OCI-LY3 (cell line): ENCODE measurements around the gene HCK.

Experiments
- H2AFZ ChIP-seq: fragments of 200-600, 300-600 bp; shearing (Covaris generic); 2 replicates; pipeline ENCODE4 v1.6.0; 2014; ENCODE audit warnings: antibody characterized with exemption, low read depth, low read length
- H3K27ac ChIP-seq: fragments of 200-600, 300-600 bp; sonication (generic); 2 replicates; pipeline ENCODE4 v1.5.1; 2014; ENCODE audit warnings: mild to moderate bottlenecking, low read length, moderate library complexity, mixed read lengths
- H3K27me3 ChIP-seq: fragments of 200-600, 300-600 bp; sonication (generic); 2 replicates; pipeline ENCODE4 v1.6.1; 2014; ENCODE audit warnings: low read depth, low read length, mixed read lengths
- H3K36me3 ChIP-seq: fragments of 200-600, 300-600 bp; sonication (generic); replicated peaks from 2 replicates; pipeline ENCODE3; 2014; ENCODE audit warnings: low read depth, low read length, mixed read lengths
- H3K4me1 ChIP-seq: fragments of 300-600, 200-600 bp; sonication (generic); 2 replicates; pipeline ENCODE4 v1.6.1; 2014; ENCODE audit warnings: low read length, mixed read lengths
- H3K4me2 ChIP-seq: fragments of 200-600, 300-600 bp; sonication (generic); 2 replicates; pipeline ENCODE4 v1.6.1; 2014; ENCODE audit warnings: low read length, mixed read lengths
- H3K4me3 ChIP-seq: fragments of 300-600, 200-600 bp; sonication (generic); 2 replicates; pipeline ENCODE4 v1.5.1; 2014; ENCODE audit warnings: antibody characterized with exemption, mild to moderate bottlenecking, low read length, moderate library complexity
- H3K79me2 ChIP-seq: fragments of 300-600, 200-600 bp; shearing (Covaris generic); 2 replicates; pipeline ENCODE4 v1.6.1; 2014; ENCODE audit warnings: mild to moderate bottlenecking, low read length, mixed read lengths
- H3K9ac ChIP-seq: fragments of 300-600, 200-600 bp; shearing (Covaris generic); 2 replicates; pipeline ENCODE4 v1.6.0; 2014; ENCODE audit warnings: mild to moderate bottlenecking, low read length, moderate library complexity
- H3K9me3 ChIP-seq: fragments of 200-600, 300-600 bp; shearing (Covaris generic); 2 replicates; pipeline ENCODE4 v1.6.1; 2014; ENCODE audit warnings: low read length, mixed read lengths; ENCODE audit not compliant: insufficient read depth
- H4K20me1 ChIP-seq: fragments of 200-600, 300-600 bp; sonication (generic); 2 replicates; pipeline ENCODE4 v1.6.1; 2016; ENCODE audit warnings: low read length, mixed read lengths; ENCODE audit not compliant: insufficient read depth
- CTCF ChIP-seq: fragments of 200-600, 300-600 bp; sonication (generic); IDR thresholded peaks from 2 replicates; pipeline ENCODE4 v1.5.1; 2014; ENCODE audit warnings: antibody characterized with exemption, low read length, low read depth
- EZH2phosphoT487 ChIP-seq: fragments of 200-600 bp; shearing (Covaris generic); IDR thresholded peaks from 2 replicates; pipeline ENCODE4 v1.6.1; 2018; ENCODE audit warnings: antibody characterized with exemption, mixed run types, low read depth

Gene HCK

GRCh38 chr20:32006841-32007786 is 44.9 kb upstream of the HCK start:
- Histone ChIP-seq H3K4me2 (no peak overlapping the region), H2AFZ (no peak overlapping the region)
- TF ChIP-seq EZH2phosphoT487: no peak
- TF ChIP-seq CTCF: no peak

GRCh38 chr20:32007787-32008616 is 44.0 kb upstream of the HCK start:
- no peaks in the 10 kb centered on the region for H3K9me3 ChIP-seq
- no peak overlapping the region for H3K27ac ChIP-seq
- no peaks in the 10 kb centered on the region for H3K36me3 ChIP-seq
- H2AFZ ChIP-seq: no peak overlapping the region
- H4K20me1 ChIP-seq: no peaks in the 10 kb centered on the region
- no peaks in the 10 kb centered on the region for H3K4me1 ChIP-seq
- H3K9ac ChIP-seq: no peak overlapping the region
- peaks cover 41% of the 10 kb centered on the region for H3K27me3 ChIP-seq
- H3K4me3 ChIP-seq: no peak overlapping the region
- no peak overlapping the region for H3K4me2 ChIP-seq
- no peaks in the 10 kb centered on the region for H3K79me2 ChIP-seq
- TF ChIP-seq CTCF (no peak), EZH2phosphoT487 (no peak)

More at GRCh38 chr20:32006841-32007786, 44.9 kb upstream of the HCK start:
- Histone ChIP-seq H4K20me1 (no peaks in the 10 kb centered on the region), H3K79me2 (no peaks in the 10 kb centered on the region), H3K4me1 (no peaks in the 10 kb centered on the region), H3K9me3 (no peaks in the 10 kb centered on the region), H3K27ac (no peak overlapping the region), H3K4me3 (no peak overlapping the region), H3K27me3 (peaks cover 34% of the 10 kb centered on the region), H3K36me3 (no peaks in the 10 kb centered on the region), H3K9ac (no peak overlapping the region)

DNA sequence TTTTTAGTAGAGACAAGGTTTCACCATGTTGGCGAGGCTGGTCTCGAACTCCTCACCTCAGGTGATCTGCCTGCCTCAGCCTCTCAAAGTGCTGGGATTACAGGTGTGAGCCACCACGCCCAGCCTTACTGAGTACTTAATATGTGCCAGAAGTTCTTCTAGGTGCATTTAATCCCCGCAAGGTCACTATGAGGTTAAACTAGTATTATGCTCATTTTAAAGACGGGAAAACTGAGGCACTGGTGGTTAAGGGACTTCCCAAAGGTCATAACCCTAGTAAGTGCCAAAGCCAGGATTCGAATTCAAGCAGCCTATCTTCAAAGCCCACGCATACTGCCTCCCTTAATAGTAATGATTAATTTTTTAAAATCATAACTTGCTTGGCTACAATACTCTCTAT is 42.5 kb upstream of the HCK start:
- H3K4me2 ChIP-seq: no peak overlapping the region
- no peaks in the 10 kb centered on the region for H3K79me2 ChIP-seq
- H3K4me3 ChIP-seq: no peak overlapping the region
- H3K9me3 ChIP-seq: no peaks in the 10 kb centered on the region
- H3K36me3 ChIP-seq: no peaks in the 10 kb centered on the region
- H2AFZ ChIP-seq: no peak overlapping the region
- H3K27me3 ChIP-seq: peaks cover 41% of the 10 kb centered on the region
- no peak overlapping the region for H3K27ac ChIP-seq
- no peaks in the 10 kb centered on the region for H4K20me1 ChIP-seq
- no peak for TF ChIP-seq EZH2phosphoT487
- TF ChIP-seq CTCF: no peak
- H3K4me1 ChIP-seq: no peaks in the 10 kb centered on the region
- no peak overlapping the region for H3K9ac ChIP-seq

GRCh38 chr20:32010101-32010500 is 41.9 kb upstream of the HCK start, which contains the start of gene CCM2L:
CCM2L (plus strand) TSS chr20:32010438; CDS start chr20:32010455, 17 bp downstream.
- H2AFZ ChIP-seq: no peak within 1 kb of the TSS
- no peak within 1 kb of the TSS for H3K4me2 ChIP-seq
- no peaks in the 10 kb centered on the region for H3K9me3 ChIP-seq
- H3K4me3 ChIP-seq: no peak within 1 kb of the TSS
- no peaks in the 10 kb centered on the region for H3K36me3 ChIP-seq
- no peak within 1 kb of the TSS for H3K27ac ChIP-seq
- peaks cover 45% of the 10 kb centered on the region for H3K27me3 ChIP-seq
- TF ChIP-seq CTCF (no peak), EZH2phosphoT487 (no peak)
- H3K4me1 ChIP-seq: no peaks in the 10 kb centered on the region
- no peaks in the 10 kb centered on the region for H4K20me1 ChIP-seq
- H3K9ac ChIP-seq: no peak within 1 kb of the TSS
- no peaks in the 10 kb centered on the region for H3K79me2 ChIP-seq
